Ishikawa (cell line): ENCODE data around the gene RSL1D1.

Experiments used
- CEBPB ChIP-seq: IDR thresholded peaks from 2 replicates; pipeline ENCODE4 v1.6.1; 2012
- EP300 ChIP-seq: IDR thresholded peaks from 2 replicates; pipeline ENCODE4 v1.6.1; 2012; ENCODE audit warnings: borderline replicate concordance
- NFIC ChIP-seq: IDR thresholded peaks from 2 replicates; pipeline ENCODE4 v1.6.1; 2012
- RAD21 ChIP-seq: IDR thresholded peaks from 2 replicates; pipeline ENCODE4 v1.6.1; 2012; ENCODE audit warnings: low read depth
- TAF1 ChIP-seq: IDR thresholded peaks from 2 replicates; pipeline ENCODE4 v1.6.1; 2012; ENCODE audit warnings: low read depth, mild to moderate bottlenecking
- YY1 ChIP-seq: IDR thresholded peaks from 2 replicates; pipeline ENCODE4 v1.6.1; 2012; ENCODE audit warnings: low read depth
- TF ChIP-seq, protein P1 (sequence below): IDR thresholded peaks from 2 replicates; pipeline ENCODE4 v1.6.1; 2012; ENCODE audit warnings: low read depth, mild to moderate bottlenecking
- TF ChIP-seq, protein P2 (sequence below): IDR thresholded peaks from 2 replicates; pipeline ENCODE4 v1.6.1; 2012

DNA sequence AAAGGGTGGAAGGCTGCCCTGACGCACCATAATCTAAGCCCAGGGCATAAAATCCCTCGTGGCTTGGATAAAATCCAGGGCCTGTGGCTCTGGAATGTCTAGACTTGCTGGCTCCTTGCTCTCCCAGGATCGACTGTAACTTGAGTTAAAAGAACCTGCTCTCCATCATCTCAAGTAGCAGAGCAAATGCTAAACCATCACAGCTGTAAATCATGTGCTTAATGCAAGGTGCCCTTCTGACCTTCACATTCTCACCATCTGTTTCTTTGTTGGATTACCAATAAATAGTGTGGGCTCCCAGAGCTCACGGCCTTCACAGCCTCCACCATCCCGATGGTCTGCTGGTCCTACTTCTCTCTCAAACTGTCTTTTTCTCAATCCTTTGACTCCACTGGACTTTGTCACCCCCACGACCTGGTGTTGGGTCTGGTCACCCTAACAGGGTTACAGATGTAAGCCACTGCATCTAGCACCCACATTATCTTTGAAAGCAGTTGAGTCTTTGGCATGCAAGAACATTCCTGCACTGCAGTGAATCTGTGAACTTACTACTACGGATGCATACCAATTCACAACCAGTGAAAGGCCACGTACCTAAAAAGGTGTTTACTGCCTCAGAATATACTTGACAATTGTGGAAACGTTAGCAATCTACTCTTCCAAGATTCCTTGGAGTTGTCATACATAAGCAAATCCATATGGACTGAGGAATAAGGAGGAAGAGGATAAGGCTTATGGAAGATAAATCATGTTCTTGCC lies 15.3 kb downstream of the RSL1D1 start:
- TF ChIP-seq TAF1 (no peak), EP300 (no peak), RAD21 (no peak), YY1 (no peak), CEBPB (no peak), NFIC (no peak)
- TF ChIP-seq, protein P1, sequence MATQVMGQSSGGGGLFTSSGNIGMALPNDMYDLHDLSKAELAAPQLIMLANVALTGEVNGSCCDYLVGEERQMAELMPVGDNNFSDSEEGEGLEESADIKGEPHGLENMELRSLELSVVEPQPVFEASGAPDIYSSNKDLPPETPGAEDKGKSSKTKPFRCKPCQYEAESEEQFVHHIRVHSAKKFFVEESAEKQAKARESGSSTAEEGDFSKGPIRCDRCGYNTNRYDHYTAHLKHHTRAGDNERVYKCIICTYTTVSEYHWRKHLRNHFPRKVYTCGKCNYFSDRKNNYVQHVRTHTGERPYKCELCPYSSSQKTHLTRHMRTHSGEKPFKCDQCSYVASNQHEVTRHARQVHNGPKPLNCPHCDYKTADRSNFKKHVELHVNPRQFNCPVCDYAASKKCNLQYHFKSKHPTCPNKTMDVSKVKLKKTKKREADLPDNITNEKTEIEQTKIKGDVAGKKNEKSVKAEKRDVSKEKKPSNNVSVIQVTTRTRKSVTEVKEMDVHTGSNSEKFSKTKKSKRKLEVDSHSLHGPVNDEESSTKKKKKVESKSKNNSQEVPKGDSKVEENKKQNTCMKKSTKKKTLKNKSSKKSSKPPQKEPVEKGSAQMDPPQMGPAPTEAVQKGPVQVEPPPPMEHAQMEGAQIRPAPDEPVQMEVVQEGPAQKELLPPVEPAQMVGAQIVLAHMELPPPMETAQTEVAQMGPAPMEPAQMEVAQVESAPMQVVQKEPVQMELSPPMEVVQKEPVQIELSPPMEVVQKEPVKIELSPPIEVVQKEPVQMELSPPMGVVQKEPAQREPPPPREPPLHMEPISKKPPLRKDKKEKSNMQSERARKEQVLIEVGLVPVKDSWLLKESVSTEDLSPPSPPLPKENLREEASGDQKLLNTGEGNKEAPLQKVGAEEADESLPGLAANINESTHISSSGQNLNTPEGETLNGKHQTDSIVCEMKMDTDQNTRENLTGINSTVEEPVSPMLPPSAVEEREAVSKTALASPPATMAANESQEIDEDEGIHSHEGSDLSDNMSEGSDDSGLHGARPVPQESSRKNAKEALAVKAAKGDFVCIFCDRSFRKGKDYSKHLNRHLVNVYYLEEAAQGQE: no peak
- TF ChIP-seq, protein P2, sequence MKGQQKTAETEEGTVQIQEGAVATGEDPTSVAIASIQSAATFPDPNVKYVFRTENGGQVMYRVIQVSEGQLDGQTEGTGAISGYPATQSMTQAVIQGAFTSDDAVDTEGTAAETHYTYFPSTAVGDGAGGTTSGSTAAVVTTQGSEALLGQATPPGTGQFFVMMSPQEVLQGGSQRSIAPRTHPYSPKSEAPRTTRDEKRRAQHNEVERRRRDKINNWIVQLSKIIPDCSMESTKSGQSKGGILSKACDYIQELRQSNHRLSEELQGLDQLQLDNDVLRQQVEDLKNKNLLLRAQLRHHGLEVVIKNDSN: no peak
